Duodenal mucosa (tissue), 2 donors: Measurements from ENCODE around the gene PTGFRN.

Source experiments
- H3K27ac ChIP-seq: one replicate; pipeline ENCODE4 v1.7.0; 2013; ENCODE audit warnings: low read depth, low read length
- H3K27me3 ChIP-seq, 2 donors: one replicate each; pipeline ENCODE4 v1.7.0; 2013; ENCODE audit warnings: low read length in 2 of 2, control low read depth in 1 of 2; ENCODE audit not compliant: insufficient read depth in 2 of 2, control insufficient read depth in 1 of 2
- H3K36me3 ChIP-seq, 2 donors: one replicate each; pipeline ENCODE4 v1.7.0; 2013; ENCODE audit warnings: low read length in 2 of 2, control low read depth in 1 of 2; ENCODE audit not compliant: insufficient read depth in 2 of 2, control insufficient read depth in 1 of 2
- H3K4me1 ChIP-seq, 2 donors: one replicate each; pipeline ENCODE4 v1.7.0; 2013; ENCODE audit warnings: low read length in 2 of 2, control low read depth in 1 of 2; ENCODE audit not compliant: insufficient read depth in 2 of 2, control insufficient read depth in 1 of 2
- H3K4me3 ChIP-seq, 2 donors: one replicate each; pipeline ENCODE4 v1.7.0; 2013; ENCODE audit warnings: low read length in 2 of 2, low read depth in 1 of 2
- H3K9ac ChIP-seq, 2 donors: one replicate each; pipeline ENCODE4 v1.7.0; 2013; ENCODE audit warnings: low read length in 2 of 2, low read depth in 1 of 2
- H3K9me3 ChIP-seq, 2 donors: one replicate each; pipeline ENCODE4 v1.7.0; 2013; ENCODE audit warnings: low read length in 2 of 2, control low read depth in 1 of 2; ENCODE audit not compliant: control insufficient read depth in 1 of 2

Gene PTGFRN

DNA sequence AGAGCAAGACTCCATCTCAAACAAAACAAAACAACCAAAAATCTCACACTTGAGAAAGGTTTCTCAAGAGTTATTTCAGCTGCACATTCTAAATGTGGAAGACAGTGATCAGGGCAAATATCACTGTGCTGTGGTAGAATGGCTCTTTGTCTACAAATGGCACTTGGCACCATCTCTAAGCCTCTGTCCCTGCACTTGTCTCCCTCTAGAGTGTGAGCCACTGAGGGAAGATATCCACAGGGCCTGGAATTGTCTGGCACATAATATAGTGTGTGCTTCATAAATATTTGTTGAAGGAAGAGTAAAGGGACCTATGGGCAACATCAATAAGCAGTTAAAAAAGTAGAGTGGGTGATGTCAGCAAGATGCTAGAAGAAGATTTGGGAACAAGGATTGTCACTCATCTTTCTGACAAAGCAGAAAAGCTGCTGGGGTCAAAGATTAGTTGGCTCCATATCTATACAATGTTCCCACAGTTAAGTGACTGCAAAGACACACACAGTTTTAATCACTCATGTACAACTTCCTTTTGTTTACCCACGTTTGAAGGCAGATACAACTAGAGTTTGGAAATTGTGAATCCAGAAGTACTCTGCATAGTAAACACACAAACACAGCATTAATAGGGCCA lies 110.9 kb downstream of the PTGFRN start:
- H3K4me1 ChIP-seq = no peaks in the 10 kb centered on the region
- H3K27me3 ChIP-seq = no peaks in the 10 kb centered on the region
- no peak overlapping the region for H3K9ac ChIP-seq
- no peaks in the 10 kb centered on the region for H3K9me3 ChIP-seq
- H3K27ac ChIP-seq = no peak overlapping the region
- H3K36me3 ChIP-seq = no peaks in the 10 kb centered on the region
- H3K4me3 ChIP-seq = no peak overlapping the region

DNA sequence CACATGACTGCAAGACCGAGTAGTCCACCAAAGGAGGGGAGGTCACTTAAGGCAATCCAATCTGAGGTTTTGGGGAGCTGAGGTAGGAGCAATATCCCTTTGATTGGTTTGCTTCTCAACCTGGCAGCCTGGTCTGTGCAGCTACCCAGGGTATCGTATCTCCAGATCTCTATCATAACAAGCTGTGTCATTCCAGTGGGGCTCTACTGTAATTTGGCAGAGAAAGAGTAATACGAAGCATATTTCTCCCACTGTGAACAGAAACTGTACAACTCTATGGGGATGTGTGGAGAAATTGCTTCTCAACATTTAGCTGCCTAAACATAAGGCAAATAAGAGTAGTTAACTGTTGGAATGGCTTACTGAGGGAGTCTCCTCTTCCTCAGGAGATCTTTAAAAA lies 112.4 kb downstream of the PTGFRN start:
- H3K27ac ChIP-seq = no peak overlapping the region
- H3K9me3 ChIP-seq = no peaks in the 10 kb centered on the region
- H3K27me3 ChIP-seq = no peaks in the 10 kb centered on the region
- no peak overlapping the region for H3K9ac ChIP-seq
- no peak overlapping the region for H3K4me3 ChIP-seq
- H3K36me3 ChIP-seq = peaks cover 0 to 6% of the 10 kb centered on the region in 2 donors
- H3K4me1 ChIP-seq = no peaks in the 10 kb centered on the region

DNA sequence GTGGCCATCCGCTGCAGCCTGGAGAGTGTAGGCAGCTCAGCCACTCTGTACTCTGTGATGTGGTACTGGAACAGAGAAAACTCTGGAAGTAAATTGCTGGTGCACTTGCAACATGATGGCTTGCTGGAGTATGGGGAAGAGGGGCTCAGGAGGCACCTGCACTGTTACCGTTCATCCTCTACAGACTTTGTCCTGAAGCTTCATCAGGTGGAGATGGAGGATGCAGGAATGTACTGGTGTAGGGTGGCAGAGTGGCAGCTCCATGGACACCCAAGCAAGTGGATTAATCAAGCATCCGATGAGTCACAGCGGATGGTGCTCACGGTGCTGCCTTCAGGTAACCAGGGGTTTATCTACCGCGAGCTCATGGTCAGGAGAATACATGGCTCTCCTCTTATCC lies 115.9 kb downstream of the PTGFRN start:
- Histone ChIP-seq H3K9me3 (no peaks in the 10 kb centered on the region), H3K27ac (no peak overlapping the region), H3K4me1 (peaks cover 0 to 3% of the 10 kb centered on the region in 2 donors), H3K27me3 (no peaks in the 10 kb centered on the region), H3K4me3 (no peak overlapping the region), H3K9ac (no peak overlapping the region), H3K36me3 (peaks cover 0 to 6% of the 10 kb centered on the region in 2 donors)

DNA sequence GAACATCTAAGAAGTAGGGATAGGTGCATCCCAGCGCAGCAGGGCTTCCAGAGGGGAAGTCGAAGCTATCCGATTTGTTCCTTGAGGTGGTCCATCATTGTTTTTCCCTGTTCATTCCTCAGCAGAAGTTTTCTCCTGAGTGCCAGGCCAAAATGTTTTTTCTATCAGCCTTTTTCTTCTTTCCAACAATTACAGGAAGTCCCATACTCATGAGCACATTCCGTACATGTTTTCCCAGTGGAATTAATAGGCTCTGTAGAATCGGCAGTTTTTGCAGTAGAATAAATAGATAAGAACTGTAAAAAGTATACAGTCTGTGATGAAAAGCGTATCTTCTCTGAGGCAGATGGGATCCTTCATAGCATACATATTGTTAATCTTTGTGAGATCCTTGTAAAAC lies 116.6 kb downstream of the PTGFRN start:
- H3K9me3 ChIP-seq = no peaks in the 10 kb centered on the region
- peaks cover 0 to 3% of the 10 kb centered on the region in 2 donors for H3K4me1 ChIP-seq
- H3K9ac ChIP-seq = no peak overlapping the region
- H3K27ac ChIP-seq = no peak overlapping the region
- peaks cover 0 to 6% of the 10 kb centered on the region in 2 donors for H3K36me3 ChIP-seq
- H3K4me3 ChIP-seq = no peak overlapping the region
- H3K27me3 ChIP-seq = no peaks in the 10 kb centered on the region

DNA sequence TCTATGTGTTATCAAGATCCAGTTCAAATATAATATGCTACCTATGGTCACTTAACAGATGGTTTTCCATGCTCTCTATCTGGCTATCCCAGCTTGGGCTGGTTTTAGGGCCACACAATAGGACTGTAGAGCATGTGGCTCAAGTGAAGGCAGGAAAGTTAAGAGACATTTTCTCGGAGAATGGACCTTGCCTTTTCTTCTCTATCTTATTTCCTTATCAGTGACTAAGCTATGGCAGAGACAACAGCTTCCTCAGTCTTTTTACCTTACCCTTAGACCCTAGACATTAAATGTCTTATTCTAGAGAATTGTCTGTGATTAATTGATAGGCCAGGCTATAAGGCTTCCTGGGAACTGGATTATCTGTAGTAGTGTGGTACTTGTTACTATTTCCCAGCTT lies 120.0 kb downstream of the PTGFRN start:
- Histone ChIP-seq H3K36me3 (peaks cover 0 to 6% of the 10 kb centered on the region in 2 donors), H3K9ac (no peak overlapping the region), H3K4me1 (peaks cover 0 to 3% of the 10 kb centered on the region in 2 donors), H3K9me3 (no peaks in the 10 kb centered on the region), H3K4me3 (no peak overlapping the region), H3K27ac (no peak overlapping the region), H3K27me3 (no peaks in the 10 kb centered on the region)

DNA sequence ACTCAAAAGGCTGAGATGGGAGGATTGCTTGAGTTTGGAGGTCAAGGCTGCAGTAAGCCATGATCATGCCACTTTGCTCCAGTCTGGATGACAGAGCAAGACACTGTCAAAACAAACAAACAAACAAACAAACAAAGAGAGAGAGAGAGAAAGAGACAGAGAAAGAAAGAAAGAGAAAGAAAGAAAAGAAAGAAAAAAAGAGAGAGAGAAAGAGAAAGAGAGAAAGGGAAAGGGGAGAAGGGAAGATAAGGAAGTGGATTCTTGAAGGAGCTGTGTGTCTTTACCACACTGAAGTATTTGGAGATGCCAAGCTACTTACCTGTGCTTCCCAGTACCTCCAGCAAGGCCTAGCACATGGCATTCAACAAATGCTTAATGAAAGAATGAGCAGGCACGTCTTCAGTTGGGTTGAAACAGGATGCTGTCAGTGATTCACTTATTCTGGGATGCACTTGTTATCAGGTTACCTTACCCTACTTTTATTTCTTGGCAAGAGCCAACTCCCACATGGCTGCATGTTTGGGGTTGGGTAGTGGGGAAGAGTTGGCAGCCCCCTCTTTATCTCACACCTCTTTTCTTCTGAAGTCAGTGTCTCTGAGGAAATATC lies 120.7 kb downstream of the PTGFRN start:
- Histone ChIP-seq H3K27ac (no peak overlapping the region), H3K4me3 (no peak overlapping the region), H3K27me3 (no peaks in the 10 kb centered on the region), H3K9ac (no peak overlapping the region), H3K4me1 (peaks cover 0 to 3% of the 10 kb centered on the region in 2 donors), H3K36me3 (peaks cover 0 to 6% of the 10 kb centered on the region in 2 donors), H3K9me3 (no peaks in the 10 kb centered on the region)

DNA sequence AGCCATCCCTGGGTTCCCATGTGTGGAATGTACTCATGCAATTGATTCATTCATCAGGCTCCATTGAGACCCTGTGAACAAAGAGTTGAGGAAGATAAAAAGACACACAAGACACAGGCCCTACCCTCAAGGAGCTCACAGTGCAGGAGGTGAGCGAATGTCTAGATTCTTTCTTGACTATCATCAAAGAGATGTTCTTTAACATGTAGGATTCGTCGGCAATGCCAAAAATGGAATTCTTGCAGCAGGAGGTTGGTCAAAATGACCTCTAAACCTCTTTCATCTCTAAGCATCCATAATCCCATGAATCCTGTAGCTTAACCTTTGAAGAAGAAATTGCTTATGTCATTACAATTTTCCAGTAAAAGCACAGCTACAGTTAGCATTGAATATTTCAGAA lies 122.5 kb downstream of the PTGFRN start:
- Histone ChIP-seq H3K27ac (no peak overlapping the region), H3K36me3 (no peaks in the 10 kb centered on the region), H3K4me3 (no peak overlapping the region), H3K27me3 (no peaks in the 10 kb centered on the region), H3K9ac (no peak overlapping the region), H3K4me1 (peaks cover 0 to 3% of the 10 kb centered on the region in 2 donors), H3K9me3 (no peaks in the 10 kb centered on the region)

DNA sequence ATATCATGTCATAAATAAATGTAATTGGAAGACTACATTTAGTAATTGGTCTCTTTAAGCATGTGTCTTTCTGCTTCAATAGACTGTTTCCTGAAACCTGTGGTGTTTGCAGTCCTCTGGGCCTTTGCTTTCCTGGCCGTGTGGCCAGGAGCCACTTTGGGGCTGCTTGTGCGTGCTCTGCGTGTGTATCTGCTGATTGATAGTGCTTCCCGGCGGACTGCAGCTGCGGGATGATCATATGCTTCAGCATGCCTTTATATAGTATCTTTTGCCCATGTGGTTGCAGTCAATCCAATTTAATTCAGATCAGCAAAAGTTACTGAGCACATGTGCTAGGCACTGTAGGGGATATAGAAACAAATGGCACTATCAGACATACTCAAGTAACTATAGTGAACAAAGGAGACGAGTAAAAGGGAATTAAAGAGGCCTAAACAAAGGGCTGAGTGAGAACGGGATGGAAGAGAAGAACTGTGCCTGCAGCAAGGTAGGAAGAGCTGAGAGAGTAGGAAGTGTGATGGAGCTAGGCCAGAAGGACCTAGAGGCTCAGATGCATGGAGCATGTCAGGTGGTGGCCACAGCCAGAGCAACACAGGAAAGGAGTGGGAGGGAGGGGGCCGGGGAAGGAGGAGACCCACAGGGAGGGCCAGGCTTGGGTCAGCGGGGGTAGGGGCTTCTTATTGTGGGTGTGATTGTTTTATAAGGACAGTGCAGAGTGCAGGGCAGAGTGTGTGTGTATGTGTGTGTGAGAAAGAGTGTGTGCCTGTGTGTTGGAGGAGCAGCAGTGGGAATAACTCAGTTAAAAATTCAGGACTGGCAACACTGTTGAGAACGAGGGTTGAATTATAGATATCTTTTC lies 123.2 kb downstream of the PTGFRN start:
- Histone ChIP-seq H3K9ac (no peak overlapping the region), H3K36me3 (no peaks in the 10 kb centered on the region), H3K9me3 (no peaks in the 10 kb centered on the region), H3K4me3 (no peak overlapping the region), H3K27me3 (no peaks in the 10 kb centered on the region), H3K27ac (no peak overlapping the region), H3K4me1 (peaks cover 0 to 3% of the 10 kb centered on the region in 2 donors)

DNA sequence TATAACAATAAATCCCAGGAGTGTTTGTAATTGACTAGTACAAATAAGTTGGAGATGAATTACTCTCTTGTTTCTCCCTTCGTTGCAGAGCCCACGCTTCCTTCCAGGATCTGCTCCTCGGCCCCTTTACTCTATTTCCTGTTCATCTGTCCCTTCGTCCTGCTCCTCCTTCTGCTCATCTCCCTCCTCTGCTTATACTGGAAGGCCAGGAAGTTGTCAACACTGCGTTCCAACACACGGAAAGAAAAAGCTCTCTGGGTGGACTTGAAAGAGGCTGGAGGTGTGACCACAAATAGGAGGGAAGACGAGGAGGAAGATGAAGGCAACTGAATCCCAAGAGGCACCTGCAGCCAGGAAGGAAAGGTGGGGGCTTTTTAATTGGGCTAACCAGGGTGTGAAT lies 124.1 kb downstream of the PTGFRN start:
- Histone ChIP-seq H3K27me3 (no peaks in the 10 kb centered on the region), H3K9me3 (no peaks in the 10 kb centered on the region), H3K27ac (no peak overlapping the region), H3K9ac (no peak overlapping the region), H3K36me3 (no peaks in the 10 kb centered on the region), H3K4me1 (peaks cover 0 to 3% of the 10 kb centered on the region in 2 donors), H3K4me3 (no peak overlapping the region)

DNA sequence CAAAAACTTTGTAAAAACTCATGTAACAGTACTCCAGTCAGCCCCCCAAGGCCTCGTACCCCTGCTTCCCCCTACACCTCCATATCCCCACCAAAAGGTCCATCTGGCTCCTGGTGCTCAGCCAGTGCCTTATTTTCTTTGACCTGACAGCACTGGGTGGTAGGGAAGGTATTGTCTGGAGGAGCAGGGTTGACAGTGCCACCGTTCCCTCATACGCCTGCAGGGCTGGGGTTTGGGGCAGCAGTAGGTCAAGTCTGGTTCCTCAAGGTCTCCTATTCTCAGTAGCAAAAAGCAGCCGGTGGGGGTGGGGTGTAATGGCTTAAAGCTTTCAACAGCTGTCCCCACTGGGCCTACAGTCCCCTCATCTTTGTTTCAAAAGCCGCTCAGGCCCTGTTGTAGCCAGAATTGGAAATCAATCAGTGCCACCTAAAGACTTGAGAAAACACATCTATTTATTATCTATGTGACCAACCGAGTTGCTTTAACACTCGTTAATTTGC lies 125.1 kb downstream of the PTGFRN start:
- no peaks in the 10 kb centered on the region for H3K9me3 ChIP-seq
- H3K9ac ChIP-seq = no peak overlapping the region
- no peak overlapping the region for H3K4me3 ChIP-seq
- H3K36me3 ChIP-seq = no peaks in the 10 kb centered on the region
- no peaks in the 10 kb centered on the region for H3K4me1 ChIP-seq
- no peak overlapping the region for H3K27ac ChIP-seq
- H3K27me3 ChIP-seq = no peaks in the 10 kb centered on the region
